Measurements from ENCODE around the gene PTAFR.

DNA sequence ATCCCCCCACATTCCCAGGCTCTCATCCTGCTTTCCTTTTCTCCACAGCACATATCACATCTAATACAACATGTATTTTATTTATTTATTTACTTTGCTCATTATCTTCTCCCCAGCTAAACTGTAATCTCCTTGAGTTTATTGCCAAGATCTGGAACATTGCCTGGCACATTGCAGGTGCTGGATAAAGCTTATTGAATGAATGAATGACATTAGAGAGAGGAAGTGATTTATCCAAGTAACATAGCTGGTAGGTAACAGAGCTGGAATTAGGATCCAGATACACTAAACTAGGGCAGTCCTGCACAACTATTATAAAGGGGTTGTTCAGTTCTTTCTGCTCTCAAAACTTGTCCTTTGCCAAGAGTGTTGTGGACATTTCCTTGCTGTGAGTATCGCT lies 8.6 kb upstream of the PTAFR start:
- TF ChIP-seq, protein P1, sequence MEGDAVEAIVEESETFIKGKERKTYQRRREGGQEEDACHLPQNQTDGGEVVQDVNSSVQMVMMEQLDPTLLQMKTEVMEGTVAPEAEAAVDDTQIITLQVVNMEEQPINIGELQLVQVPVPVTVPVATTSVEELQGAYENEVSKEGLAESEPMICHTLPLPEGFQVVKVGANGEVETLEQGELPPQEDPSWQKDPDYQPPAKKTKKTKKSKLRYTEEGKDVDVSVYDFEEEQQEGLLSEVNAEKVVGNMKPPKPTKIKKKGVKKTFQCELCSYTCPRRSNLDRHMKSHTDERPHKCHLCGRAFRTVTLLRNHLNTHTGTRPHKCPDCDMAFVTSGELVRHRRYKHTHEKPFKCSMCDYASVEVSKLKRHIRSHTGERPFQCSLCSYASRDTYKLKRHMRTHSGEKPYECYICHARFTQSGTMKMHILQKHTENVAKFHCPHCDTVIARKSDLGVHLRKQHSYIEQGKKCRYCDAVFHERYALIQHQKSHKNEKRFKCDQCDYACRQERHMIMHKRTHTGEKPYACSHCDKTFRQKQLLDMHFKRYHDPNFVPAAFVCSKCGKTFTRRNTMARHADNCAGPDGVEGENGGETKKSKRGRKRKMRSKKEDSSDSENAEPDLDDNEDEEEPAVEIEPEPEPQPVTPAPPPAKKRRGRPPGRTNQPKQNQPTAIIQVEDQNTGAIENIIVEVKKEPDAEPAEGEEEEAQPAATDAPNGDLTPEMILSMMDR (IDR thresholded peaks at IDR 0.05), result no peak
- TF ChIP-seq POLR2A (IDR thresholded peaks at IDR 0.05), result no peak

Measured in body of pancreas (tissue), 4 donors.